NCI-H446 treated with DMSO at 0.1 percent for 48 hours (cell line): ENCODE data around the gene EMX2.

Source experiments
- DNase-seq: peaks from one replicate; lab custom pipeline; 2025; lab: John Stamatoyannopoulos, UW

EMX2 gene

DNA sequence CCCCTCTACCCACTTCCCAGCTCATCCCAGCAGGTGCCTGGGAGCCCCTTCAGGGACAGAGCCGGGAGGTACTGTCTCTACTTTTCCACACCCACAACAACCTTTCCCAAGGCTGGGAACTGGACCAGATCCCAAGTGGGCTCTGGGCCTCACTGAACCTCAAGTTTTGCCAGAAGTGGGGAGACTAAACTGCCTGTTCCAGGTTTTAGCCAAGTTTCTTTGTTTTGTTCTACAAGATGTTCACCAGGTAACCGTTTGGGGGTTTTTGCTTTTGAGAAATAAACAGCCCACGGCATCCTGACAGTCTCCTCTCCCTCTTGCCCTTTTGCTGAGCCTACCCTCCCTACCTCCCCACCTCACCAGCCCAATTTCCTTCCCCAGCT is 10.6 kb upstream of the EMX2 start:
- no peak for DNase-seq

DNA sequence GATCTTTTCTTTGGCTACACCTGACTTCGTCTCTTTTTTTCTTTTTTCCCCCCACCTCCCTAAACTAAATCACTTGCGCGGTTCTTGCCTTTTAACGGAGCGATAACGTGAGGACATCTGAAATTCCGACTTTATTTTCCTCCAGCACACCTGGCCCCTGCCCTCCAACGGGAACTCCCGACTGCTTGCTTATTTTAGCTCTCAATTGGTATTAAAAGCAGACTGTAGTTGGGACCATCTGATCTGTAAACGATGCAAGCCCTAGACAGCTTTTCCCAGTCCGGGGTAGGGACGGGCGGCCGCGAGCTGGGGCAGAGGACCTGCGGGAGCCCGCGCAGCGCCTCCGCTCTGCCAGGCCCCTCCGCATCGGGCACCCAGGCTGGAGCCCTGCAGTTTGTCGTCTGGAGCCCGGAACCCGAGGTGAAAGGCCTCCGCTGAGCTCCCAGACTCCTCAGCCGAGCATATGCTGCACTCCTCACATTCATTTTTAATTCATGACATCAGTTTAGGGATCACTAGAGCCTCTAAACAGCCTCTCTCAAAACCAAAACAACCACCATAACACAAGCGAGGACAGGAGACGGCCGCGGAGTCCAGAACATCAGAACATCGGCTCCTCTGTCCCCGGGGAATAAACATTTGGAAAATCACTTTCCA is 10.0 kb upstream of the EMX2 start:
- no peak for DNase-seq

DNA sequence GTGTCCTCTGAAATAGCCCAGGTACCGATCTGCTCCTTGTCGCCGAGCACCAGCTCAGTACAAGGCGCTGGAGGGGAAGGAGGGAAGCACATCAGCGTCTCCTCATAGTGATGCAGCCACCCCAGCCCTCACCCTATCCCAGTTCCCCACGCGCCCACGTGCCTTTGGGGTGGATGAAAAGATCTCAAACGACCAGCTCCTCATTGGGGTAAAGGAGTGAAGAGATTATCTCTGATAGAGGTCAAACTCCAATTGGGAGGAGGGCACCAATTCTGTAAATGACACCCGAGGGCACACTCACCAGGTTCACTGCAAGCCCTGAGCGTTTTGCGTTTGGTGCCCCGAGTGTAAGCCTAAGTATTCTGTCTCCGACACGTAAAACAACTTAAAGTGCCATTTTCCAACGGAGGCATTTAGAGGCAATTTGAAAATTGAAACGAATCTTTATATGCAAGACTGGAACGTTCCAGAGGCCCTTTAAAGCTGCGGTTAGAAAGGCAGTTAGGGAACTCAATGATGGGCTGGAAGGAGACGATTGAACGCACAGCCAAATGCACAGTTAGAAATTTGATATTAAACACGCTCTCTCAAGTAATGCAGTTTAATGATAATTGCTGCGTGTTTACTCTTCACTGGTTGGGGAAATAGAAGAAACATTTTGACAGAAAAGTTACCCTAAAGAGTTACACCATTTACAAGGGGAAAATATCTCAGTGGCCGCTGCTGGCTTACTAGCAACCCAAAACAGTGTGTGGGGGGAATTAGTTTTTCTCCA is 8.9 kb upstream of the EMX2 start:
- no peak for DNase-seq

DNA sequence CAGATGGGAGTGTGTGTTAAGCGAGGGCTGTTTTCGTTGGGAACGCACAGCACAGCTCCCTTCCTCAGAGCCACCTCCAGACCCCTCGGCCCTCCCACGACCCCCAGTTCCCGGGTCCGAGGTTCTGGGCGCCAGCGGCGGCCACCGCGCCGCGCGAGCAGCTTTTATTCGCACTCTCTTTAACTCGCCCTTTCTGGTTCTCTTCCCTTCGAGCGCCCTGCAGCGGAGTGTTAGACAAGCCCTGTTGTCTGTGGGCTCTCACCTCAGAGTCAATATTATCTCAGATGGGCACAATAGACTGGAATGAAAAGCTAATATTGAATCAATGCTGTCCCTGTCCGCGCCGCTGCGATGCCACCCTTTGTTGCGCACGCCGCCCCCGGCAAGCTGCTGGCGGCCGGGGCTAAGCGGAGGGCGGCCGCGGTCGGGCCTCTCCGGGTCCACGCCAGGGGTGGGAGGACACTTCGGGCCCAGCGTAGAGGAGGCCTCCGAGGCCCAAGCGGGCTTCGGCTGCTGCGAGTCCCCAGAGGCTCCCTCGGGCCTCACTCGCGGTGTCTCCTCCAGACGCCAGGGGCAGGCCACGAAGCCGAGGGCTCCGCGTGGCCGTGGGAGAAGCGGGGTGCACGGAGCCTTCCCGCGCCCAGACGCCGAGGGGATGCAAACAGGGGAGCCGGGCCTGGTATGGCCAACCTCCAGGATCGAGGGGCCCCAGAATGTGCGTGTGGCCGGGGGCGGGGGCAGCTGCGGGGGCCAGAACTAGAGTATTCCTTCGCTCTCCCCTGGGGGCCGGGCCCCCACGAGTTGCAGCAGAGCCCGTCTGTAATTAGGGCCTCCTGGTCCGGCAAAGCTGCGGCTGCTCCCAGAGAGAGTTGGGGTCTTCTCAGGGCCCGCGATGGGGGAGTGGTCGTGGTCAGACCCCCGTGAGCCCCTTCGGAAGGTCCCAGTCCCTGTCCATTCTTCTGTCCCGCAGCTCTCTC is 7.9 kb upstream of the EMX2 start:
- no peak for DNase-seq

DNA sequence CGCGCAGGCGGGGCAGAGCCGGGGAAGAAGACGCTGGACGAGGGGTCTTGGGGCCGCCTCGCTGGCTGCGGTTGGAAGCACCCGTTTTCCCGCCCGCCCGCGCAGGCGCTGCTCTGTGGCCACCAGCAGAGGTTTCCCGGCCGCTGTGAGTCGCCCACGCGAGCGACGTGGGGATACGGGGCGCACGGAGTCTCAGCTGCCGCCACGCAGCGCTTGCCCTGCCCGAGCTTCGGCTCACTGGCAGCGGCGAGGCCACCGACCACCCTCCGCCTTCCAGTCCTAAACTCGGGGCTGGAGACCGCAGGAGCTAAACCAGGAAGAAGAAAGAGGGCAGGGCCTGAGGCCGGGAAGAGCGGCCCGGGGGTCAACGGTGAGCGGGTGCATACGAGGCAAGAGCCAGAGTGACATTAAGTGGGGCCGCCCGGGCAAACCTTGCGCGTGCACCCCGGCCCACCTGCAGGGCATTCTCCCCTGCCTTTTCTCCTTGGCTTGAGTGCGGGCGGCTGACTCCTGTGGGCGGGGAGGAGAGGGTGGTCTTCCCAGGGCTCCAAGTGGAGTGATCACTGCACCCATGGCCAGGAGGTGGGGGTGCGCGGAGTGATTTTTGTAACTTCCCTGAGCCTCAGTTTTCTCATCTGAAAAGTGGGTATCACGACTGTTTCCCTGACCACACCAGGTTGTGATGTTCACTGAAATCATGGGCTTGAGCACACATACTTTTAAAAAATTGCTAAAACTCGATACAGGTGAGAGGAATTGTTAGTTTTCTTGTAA is 7.1 kb upstream of the EMX2 start:
- no peak for DNase-seq

DNA sequence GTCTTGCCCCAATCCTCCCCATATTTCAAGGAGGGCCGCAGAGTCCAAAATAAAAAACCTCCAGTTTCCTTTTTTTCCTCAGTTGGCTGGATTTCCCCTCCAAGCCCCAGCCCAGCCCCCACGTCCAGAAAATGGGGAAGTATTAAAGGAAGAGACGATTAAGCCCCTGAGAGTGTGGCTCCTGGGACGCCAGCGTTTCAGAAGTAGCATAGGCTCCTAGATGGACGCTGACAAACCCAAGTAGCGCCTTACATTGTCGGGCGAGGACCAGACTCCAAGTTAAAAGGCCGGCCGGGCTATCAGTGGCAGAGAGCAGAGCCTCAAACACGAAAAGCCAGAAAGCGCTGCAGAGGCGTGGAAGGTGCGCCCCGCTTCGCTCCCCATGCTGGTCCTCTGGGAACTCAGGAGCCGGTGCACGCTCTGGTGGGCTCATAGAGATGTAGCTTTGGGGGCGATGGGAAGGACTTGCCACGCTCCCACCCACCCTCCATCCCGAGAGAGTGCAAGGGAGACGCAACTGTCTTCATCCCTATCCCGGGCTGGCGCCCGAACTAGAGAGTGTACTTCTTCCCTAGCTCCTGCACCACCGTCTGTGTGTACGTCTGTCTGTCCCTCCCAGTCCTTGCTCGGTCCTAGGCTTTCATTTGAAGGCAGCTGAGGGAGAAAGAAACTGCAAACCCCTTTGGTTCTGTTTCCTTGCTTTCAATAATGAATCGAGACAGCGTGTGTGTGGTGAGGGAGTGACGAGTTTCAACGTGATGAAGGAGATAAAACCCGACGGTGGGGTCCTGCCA is 6.3 kb upstream of the EMX2 start:
- DNase-seq = no peak

DNA sequence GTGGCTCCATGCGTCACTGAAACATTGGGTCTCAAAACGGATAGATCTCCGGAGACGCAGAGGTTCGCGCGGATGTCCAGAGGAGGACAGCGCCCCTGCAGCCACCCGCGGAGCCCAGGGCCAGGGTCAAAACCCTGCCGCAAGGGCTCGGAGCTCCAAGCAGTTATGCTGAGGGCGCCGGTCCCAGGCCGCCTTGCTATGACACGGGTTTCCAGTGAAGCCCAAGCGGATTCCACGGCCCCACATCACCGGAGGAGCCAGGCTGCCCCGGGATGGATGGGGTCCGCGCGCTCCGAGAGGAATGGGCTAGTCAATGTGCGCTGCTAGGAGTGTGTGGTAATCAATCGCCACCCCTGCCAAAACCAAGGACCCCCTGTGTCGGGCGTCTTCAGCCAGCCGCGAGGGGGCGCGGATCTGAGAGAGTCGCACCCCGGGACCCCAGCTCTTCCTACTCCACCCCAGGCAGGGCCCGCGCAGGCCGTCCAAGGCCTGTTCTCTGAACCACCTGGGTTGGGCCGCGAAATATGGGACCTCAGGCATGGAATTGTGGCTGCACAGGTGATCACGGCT is 5.6 kb upstream of the EMX2 start:
- no peak for DNase-seq

DNA sequence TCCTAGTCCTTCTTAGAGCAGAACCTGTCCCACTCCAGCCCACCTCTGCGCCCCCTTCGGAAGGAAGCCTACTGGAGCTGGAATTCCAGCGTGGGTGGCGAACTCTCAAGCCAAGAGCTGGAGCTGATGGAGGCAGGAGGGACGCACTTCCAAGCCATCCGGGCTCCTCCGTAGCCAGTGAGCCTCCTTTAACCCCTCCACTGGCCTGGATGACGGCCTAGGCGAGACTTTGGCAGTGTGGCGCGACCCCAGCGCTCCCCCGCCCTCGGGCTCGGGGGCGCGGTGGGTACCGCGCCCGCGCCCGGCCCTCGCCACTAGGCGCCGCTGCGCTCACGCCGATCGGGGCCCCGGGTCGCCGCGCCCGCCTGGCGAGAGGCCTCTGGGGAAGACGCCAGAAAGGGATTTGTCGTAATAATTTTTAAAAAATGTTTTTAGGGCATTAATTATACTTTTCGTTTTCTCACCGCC is 5.1 kb upstream of the EMX2 start:
- DNase-seq = no peak

DNA sequence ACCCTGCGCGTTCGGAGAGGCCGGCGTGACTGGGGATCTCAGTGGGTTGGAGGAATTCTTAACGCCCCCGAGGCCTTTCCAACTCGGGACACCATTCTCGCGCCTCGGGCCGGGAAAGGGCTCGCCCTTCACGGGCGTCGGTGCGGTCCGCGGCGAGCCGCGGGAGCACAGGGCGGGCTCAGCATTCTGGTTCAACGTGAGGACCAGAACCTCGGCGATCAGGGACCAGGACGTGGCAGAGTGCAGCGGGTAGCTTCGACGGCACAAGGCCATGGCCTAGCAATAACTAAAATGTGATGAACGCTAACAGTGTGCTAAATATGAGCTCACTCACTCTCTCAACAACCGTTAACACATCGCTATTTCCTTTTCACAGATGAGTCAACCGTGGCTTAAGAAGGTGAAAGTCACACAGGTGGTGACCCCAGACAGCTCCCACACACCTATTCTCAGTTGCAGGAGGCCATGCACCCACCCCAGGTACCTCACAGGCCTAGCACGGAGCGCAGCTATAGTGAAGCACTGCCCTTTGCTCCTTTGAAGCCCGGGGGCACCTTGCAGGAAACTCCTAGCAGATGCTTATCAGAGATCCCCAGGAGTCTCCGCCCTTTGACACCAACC is 4.5 kb upstream of the EMX2 start:
- DNase-seq = no peak

DNA sequence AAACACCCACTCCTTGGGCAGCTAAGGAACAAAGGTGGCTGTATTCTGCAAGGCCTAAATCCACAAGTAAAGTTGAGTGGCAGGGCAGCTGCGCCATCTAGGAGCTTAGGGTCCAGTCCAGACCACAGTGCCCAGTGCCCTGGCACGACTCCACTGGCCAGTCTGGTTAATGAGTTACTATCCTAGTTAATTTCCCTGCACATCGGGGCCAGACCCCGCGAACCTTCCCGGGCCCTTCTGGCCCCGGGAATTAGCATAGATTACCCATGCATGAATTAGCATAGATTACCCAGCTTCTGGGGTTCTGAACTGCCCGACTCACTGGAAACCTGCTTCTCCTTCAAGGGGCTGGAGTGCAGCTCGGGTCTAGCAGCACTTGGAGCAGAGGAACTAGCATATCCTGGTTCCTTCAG is 3.2 kb upstream of the EMX2 start:
- no peak for DNase-seq

DNA sequence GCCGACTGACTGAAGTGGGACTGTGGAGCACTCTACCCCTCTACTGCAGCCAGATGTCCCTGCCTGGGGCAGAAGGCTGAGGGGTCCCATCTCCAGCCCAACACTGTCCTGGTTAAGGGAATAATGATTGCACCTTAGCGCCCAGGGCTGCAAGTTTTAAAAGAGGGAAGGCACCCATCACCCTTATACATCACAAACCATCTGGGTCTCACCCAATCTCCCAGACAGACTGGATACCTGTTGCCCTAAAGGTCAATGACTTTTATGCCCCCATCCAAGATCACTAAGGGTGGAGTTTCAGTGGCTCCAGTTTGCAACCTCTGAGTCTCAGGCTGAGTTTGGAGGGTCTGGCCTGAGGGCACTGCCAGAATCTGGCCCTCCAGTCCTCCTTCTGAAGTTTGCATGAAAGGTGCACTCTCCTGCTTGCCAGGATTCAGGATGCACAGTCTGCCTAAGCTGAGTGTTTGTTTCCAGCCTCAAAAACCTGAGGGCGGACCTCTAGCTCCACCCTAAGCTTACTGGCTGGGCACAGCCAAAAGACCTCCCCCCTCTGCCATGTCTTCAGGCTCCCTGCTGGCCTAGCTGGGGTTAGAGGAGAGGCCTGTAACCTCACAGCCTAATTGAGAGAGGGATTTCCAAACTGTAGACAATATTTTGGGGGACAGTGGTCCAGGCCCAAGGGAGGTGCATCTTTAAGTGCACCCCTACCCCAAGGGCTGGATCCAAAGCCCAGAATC is 2.5 kb upstream of the EMX2 start:
- no peak for DNase-seq

DNA sequence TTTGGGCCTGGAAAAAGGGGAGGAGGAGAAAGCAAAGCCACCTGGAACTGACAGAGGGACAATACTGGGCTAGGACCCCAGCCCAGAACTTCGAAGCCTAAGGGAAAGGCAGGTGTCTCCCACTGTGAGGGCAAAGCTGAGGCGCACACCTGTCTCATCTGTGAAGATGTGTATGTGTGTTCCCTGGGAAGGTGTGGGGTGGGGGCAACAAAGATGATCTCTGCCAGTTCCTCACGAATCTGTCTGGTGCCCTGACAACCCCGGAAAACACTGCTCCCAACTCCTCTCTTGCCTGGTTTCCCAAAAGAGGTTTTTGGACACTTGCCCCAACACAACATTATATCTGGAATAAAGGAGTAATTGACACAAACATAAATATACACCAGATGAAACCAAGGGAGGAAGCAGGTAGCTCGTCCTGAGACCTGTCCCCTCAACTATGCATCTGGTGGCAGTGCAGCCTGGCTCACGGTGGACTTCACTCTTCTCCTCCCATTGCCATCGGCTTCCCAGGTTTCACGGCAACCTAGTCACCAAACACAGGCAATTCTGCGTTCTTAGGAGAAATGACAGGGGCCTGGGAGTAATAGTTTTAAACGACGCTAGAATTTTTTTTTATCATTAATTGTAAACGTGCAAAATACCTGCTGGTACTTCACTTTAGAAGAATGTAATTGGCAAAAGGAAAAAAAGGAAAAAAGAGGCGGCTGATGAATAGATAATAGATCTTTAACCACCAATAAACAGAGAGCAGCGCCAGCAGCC is 1.7 kb upstream of the EMX2 start:
- no peak for DNase-seq

DNA sequence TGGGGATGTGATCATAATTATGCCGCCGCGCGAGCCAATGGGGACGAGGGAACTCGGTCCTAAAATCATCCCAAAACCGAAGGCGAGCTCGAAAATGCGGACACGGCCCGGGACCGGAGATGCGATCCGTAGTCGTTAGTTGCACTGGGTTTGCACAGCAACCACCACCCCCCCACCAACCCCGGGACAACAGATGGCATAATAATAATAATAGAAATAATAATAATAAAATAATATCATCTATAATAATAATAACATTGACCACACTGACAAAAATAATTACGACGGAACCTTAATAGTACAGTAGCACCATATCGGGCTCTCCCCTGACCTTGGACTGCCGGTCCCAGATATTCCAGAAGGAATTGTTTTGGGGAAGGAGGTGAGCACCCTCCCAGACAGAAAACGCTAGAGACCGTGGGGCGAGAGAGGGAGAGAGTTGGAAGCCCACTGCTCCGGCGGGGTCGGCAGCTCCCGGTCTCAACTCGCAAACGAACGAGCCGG is 1.1 kb upstream of the EMX2 start:
- peak; percentile 48 for DNase-seq

DNA sequence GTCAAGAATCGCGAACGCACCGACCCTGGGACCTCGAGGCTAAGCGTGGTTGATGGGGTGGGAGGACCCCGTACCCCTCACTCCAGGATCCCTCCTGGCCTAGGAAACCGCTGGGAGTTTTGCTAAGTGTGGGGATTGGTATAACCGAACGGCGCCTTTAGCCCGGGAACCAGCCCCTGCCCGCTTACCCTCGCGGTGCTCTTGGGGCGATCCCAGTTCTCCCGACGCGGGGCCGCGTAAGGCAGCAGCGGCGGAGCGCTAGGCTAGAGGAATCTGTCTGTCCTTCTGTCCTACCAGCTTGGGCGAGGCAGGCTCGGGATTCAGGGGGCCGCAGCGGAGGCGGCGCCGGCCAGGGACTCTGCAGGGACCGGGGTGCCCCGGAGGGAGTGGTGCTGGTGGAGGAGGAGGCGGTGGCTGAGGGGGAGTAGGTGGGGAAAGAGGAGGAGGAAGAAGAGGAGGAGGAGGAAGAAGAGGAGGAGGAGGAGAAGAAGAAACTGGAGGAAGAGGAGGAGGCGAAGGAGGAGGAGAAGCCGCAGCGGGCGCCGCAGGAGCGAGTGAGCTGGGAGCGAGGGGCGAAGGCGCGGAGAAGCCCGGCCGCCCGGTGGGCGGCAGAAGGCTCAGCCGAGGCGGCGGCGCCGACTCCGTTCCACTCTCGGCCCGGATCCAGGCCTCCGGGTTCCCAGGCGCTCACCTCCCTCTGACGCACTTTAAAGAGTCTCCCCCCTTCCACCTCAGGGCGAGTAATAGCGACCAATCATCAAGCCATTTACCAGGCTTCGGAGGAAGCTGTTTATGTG is 439 bp upstream of the EMX2 start:
- DNase-seq = peak; percentile 69

DNA sequence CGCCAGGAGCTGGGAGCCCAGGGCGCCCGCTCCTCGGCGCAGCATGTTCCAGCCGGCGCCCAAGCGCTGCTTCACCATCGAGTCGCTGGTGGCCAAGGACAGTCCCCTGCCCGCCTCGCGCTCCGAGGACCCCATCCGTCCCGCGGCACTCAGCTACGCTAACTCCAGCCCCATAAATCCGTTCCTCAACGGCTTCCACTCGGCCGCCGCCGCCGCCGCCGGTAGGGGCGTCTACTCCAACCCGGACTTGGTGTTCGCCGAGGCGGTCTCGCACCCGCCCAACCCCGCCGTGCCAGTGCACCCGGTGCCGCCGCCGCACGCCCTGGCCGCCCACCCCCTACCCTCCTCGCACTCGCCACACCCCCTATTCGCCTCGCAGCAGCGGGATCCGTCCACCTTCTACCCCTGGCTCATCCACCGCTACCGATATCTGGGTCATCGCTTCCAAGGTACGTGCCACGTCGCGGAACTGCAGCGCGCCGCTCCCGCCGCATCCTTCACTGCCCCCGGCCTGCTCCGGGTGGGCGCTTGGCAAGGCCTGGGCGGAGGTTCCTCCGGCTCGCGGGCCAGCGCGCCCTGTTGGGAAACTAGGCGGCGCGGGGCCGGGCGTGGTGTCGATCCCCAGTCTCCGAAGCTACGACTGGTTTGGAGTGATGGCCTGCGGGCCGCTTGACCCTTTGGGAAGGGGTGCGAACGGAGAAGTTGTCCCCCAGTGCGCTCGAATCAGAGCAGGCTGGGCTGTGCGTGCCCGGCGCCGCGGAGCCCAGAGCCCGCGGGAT is 868 bp downstream of the EMX2 start:
- DNase-seq = no peak

DNA sequence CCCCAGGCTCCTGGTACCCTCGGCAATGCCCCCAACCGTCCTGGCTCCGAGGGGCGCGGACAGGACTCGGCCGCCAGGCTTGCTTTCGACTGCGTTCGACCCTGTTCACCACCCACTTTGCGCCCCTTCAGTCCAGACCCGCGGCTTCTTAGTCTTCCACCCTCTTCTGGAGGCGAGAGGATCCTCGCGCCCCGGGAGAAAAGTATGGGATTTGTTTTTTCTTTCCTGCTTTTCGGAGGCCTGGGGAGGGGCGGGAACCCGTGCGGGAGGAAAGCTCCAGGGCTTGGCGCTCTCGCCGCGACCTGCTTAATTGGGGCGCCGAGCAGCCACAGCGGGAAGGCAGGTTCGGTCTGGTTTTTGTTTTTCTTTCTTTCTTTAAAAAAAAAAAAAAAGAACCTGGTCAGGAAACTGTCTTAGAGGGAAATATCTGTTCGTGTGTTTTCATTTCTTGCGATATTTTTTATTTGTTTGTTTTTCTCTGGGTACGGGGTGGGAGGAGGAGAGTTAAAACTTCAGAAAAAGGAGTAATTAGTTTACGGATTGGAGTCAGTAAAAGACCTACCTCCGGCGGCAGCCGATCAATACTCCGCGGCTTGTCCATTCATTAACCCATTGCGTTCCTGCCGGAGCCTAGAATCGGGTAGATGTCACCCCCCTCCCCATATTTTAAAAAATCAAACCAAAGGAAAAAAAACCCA is 1.6 kb downstream of the EMX2 start:
- DNase-seq = no peak
